GM18868 (cell line): ENCODE measurements around the gene NGFR.

Experiments used
- ATAC-seq: cut with Tn5 transposase; IDR thresholded peaks from one replicate; pipeline ENCODE4 v1.9.1; 2021; ENCODE audit warnings: mild to moderate bottlenecking, moderate library complexity; ENCODE audit not compliant: unreplicated experiment

NGFR gene

DNA sequence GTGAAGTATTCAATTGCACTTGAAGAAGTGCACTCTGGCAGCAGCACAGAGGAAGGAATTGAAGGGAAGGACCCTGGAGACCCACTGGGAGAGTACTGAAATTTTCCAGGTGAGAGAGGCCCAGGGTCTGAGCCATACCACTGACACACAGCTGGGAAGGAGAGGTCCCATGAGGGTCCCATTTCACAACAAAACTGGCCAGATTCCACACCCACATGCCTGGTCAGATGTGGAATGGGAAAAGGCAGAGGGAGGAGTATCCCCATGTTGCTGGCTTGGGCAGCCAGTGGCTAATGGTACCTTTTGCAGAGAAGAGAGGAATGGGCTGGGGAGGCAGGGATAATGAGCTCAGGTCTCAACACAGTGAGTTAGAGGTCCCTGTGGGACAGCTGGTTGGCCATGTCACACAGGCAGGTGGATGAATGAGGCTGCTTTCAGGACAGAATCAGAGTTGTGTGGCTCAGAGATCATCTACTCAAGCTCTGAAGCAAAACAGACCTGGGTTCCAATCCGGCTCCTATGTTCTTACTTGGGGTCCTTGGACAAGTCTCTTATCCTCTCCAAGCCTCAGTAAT, 26.2 kb upstream of the NGFR start:
- ATAC-seq, result no peak

- ATAC-seq, result no peak
Observed at GRCh38 chr17:49469831-49470810, 25.0 kb upstream of the NGFR start.

- no peak for ATAC-seq
Observed at GRCh38 chr17:49471089-49471683, 23.9 kb upstream of the NGFR start.

- ATAC-seq, result no peak
Observed at GRCh38 chr17:49471769-49472168, 23.3 kb upstream of the NGFR start.

DNA sequence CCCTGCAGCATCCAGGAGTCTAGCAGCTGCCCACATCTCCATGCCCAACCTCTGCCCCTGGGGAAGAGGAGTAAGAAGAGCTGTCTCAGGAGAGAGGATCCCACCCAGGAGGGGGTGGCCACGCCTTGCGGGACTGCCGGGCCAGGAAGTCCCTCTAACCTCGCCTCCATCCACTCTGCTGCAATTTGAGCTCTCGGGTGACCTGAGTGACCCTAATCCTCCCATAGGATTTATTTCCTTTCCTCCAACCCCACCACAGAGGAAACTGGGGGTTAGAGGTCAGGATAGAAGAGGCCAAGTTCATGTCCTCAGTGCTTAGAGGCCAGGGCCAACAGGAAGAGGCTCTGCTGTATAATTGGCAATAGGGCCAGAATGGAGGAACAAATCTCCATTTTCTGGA, 22.6 kb upstream of the NGFR start:
- ATAC-seq, result no peak

DNA sequence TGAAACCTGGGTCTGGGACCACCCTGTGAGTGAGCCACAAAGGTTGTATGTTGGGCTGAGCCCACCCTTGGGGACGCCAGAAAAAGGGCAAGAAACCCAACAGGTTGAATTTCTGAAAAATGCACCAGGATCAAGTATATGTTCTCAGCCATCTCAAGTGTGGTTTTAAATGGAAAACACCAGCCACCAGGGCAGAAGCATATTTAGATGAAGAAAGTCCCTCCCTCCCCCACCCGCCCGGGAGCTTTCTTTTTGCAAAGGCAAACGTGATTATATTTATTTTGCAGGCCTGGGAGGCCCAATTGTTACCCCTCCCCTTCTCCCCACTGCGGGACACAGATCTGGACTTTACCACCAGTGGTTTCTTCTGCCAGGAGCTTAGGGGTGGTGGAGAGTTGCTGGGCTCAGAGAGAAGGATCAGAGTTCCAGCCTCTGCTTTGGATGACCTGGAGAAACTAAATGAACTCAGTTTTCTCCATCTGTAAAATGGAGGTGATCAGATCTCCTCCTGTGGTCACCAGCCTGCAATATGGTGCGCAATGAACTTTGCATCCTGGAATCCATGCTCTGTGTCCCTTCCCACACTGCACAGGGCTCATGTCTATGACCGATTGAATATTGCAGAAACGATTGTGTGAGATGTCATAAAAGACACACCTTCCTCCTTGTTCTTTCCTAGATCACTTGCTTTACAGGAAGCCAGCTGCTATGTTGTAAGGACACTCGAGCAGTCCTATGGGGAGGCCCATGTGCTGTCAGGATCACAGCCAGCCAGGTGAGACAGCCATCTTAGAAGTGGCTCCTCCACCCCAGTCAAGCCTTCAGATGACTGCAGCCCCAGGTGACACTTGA, 21.0 kb upstream of the NGFR start:
- ATAC-seq, result no peak

GRCh38 chr17:49477709-49478108, 17.4 kb upstream of the NGFR start:
- ATAC-seq, result no peak

DNA sequence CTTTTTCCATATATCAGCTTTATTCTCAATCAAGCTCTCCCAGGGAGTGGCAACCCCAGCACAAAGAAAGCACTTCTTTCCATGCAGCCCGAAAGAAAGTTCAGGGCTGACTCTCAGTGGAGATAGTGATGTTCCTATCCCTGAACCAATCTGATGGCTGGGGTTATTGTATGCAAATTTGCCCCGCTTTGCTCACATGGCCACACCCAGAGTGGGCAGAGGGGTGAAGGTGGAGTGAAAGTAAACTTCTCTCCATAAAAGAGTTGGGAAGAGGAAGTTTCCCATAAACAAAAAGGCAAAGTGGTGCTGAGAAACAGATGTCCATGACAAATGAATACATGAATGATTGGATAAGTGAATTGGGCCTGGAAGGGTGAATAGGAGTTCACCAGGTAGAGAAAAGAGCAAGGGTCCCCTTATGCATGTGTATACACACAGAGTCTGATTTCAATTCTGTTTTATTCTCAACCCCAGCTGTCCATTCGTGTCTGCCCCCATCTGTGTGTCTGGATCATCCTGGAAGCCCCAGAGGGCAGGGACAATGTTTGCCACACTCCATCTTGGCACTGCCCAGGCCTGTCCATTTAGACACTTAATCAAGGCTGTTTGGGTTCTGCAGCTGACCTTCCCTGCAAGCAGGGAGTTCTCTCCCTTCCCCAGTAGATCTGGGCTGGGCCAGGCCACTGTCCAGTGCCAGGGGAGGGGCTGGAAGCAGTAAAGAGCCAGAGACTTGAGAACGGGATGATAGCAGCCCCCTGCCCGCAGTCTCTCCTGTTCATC, 14.1 kb upstream of the NGFR start:
- ATAC-seq, result no peak

DNA sequence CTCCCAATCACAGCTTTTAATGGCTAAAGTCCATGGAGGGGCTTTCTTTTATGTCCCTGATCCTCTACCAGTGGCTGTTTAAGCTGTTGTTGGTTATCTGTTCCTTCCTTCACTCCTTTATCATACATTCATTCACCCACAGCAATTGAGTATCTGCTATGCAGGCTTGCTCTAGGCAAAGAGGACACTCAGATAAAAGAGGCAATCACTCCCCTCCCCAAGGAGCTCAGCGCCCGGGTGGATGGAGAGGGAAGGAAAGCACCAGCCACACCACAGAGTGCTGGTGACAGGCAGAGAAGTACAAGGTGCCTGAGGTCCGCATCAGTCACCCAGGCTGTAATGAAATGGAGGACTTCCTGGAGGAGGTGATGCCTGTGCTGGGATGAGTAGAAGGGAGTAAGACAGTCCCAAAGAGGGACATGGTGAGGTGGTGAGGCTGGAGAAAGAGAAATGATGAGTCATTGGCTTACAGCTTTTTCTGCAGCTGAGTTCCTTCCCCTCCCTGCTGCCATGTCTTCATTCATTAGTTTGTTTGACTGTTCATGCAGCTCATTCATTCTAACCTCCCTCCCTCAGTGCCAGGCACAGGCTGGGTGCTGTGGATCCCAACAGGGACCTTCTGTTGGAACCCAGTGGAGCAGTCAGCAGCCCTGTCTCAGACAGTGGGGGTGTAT, 12.8 kb upstream of the NGFR start:
- ATAC-seq, result no peak

DNA sequence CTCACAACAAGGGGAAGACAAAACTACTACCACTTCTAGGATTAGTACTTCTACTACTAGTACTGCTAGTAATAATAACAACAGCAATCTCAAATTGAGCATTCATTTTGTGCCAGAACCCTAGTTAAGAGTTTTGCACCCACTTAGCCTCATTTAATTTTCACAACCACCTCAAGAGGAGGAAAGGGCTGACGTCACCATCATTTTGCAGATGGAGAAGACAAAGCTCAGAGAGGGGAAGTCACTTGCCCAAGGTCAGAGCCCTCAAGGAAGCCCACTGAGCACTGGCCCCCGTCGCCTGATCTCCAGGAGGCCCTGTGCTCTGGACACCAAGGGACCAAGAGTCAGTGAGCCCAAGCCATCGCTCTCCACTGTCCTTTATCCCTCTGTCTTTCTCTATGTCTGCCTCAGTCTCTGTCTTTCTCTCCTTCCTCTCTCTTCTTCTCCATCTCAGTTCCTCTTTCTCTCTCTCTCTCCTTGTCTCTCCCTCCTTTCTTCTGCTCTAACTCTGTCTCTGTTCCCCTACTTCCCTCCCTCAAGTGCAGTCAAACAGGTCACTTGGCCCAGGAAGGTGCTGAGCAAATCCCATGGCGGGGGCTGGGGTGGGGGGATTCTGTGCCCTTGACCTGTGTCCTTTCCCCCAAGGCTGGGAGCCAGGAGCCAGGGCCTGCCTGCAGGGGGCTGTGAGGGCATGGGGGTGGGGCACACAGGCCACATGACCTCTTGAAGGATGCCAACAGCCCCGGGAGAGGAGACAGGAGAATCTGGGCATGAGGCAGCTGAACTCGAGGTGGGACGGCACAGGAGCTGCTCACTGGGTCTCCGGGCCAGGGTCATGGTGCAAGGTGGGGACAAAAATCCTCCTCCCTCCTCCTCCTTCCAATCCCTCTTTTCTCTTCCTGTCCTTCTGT, 11.2 kb upstream of the NGFR start:
- no peak for ATAC-seq

- no peak for ATAC-seq
Observed at GRCh38 chr17:49484588-49484987, 10.5 kb upstream of the NGFR start.

GRCh38 chr17:49486012-49486641, 9.0 kb upstream of the NGFR start:
- ATAC-seq, result no peak

- no peak for ATAC-seq
Observed at GRCh38 chr17:49487183-49487582, 7.9 kb upstream of the NGFR start.

DNA sequence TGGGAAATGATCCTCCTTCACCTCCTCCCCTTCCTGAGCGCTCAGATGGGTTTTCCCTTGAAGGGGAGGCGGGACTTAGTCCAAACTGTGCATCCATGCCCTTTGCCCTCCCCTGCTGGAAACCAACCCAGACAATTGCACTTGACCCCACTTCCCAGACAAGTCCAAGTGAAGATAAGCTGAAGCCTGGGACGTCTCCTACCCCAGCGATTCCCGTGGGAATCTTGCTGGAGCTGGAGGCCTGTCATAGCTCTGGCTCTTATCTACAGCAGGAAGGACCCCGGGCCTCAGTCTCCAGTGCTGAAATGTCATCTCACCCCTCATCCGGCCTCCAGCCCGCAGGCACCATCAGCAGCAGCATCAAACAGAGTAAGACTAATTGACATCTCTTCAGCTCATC, 6.5 kb upstream of the NGFR start:
- no peak for ATAC-seq

DNA sequence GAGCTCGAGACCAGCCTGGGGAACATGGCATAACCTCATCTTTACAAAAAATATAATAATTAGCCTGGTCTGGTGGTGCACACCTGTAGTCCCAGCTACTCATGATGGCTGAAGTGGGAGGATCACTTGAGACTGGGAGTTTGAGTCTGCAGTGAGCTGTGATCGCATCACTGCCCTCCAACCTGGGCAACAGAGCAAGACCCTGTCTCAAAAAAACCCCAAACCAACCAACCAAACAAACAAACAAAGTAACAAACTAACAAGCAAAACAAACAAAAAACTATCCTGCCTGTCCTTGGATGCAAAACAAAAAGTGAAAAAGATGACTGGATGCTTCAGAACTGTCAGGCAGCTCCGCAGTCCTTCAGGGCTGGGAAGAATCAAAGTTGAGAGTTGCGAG, 5.7 kb upstream of the NGFR start:
- ATAC-seq, result no peak

- no peak for ATAC-seq
Observed at GRCh38 chr17:49490276-49490675, 4.8 kb upstream of the NGFR start.

- no peak for ATAC-seq
Observed at GRCh38 chr17:49491192-49491769, 3.8 kb upstream of the NGFR start.

DNA sequence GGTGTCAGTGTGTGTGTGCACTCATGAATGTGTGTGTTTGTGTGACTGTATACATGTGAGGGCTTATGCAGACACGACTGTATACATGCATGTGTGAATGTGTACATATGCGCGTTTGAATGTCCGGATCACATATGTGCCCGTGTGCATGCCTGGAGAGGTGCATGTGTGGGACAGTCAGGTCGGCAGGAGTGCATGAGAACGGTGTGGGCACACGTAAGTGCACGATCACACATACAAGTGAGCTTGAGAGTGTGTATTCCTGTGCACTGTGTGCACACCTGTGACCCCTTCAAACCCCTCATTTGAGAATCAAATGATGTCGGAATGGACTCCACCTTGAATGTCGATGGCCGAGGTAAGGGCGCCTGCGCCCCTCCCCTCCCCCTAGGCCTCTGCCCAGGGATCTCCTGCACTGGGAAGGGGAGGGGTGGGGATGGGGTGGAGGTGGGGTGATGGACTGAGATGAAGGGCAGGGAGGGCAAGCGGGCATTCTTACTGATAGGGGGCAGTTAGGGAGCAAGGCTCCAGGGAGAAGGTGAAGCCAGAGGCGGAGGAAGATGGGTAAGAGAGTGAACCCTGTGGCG, 601 bp upstream of the NGFR start:
- no peak for ATAC-seq
